Measurements from ENCODE around the gene CCL27. TPM values are rescaled to one million over a fixed set of nuclear protein-coding genes. Genes with fewer than 3 reads are reported as not detected.

Gene CCL27
- total RNA-seq, 2 donors from 2014 or later, result 0.78 to 1.6 TPM

- no peak for ATAC-seq (replicated peaks)
- H3K9me3 Mint-ChIP-seq, result no peaks in the 10 kb centered on the region
- no peak overlapping the region for H3K27ac Mint-ChIP-seq
- no peak overlapping the region for H3K4me3 Mint-ChIP-seq
- H3K36me3 Mint-ChIP-seq (ENCODE audit: low read depth), result no peaks in the 10 kb centered on the region
- H3K27me3 Mint-ChIP-seq, result no peaks in the 10 kb centered on the region
- H3K4me1 Mint-ChIP-seq, result peaks cover 4% of the 10 kb centered on the region
Observed at GRCh38 chr9:34689116-34689470, 26.6 kb upstream of the CCL27 start.

GRCh38 chr9:34688329-34689115, 26.1 kb upstream of the CCL27 start:
- no peaks in the 10 kb centered on the region for H3K27me3 Mint-ChIP-seq
- no peak overlapping the region for H3K27ac Mint-ChIP-seq
- no peak overlapping the region for H3K4me3 Mint-ChIP-seq
- no peaks in the 10 kb centered on the region for H3K9me3 Mint-ChIP-seq
- ATAC-seq (replicated peaks), result no peak
- peaks cover 9% of the 10 kb centered on the region for H3K4me1 Mint-ChIP-seq
- no peaks in the 10 kb centered on the region for H3K36me3 Mint-ChIP-seq (ENCODE audit: low read depth)

- Mint-ChIP-seq H3K27ac (no peak overlapping the region), H3K4me3 (no peak overlapping the region), H3K4me1 (peaks cover 9% of the 10 kb centered on the region), H3K9me3 (no peaks in the 10 kb centered on the region), H3K36me3 (ENCODE audit: low read depth) (no peaks in the 10 kb centered on the region), H3K27me3 (no peaks in the 10 kb centered on the region)
- no peak for ATAC-seq (replicated peaks)
Observed at GRCh38 chr9:34687276-34688030, 25.0 kb upstream of the CCL27 start.

- Mint-ChIP-seq H3K27ac (no peak overlapping the region), H3K9me3 (no peaks in the 10 kb centered on the region), H3K27me3 (no peaks in the 10 kb centered on the region), H3K36me3 (ENCODE audit: low read depth) (no peaks in the 10 kb centered on the region), H3K4me3 (no peak overlapping the region), H3K4me1 (peaks cover 9% of the 10 kb centered on the region)
- no peak for ATAC-seq (replicated peaks)
Observed at GRCh38 chr9:34686732-34687131, 24.3 kb upstream of the CCL27 start.

GRCh38 chr9:34686231-34686630, 23.8 kb upstream of the CCL27 start:
- H3K9me3 Mint-ChIP-seq, result no peaks in the 10 kb centered on the region
- H3K36me3 Mint-ChIP-seq (ENCODE audit: low read depth), result no peaks in the 10 kb centered on the region
- H3K27me3 Mint-ChIP-seq, result no peaks in the 10 kb centered on the region
- H3K27ac Mint-ChIP-seq, result no peak overlapping the region
- ATAC-seq (replicated peaks), result no peak
- H3K4me1 Mint-ChIP-seq, result peaks cover 9% of the 10 kb centered on the region
- H3K4me3 Mint-ChIP-seq, result no peak overlapping the region

GRCh38 chr9:34685591-34685990, 23.1 kb upstream of the CCL27 start:
- Mint-ChIP-seq H3K9me3 (no peaks in the 10 kb centered on the region), H3K4me3 (no peak overlapping the region)
- no peak for ATAC-seq (replicated peaks)

GRCh38 chr9:34684816-34685215, 22.4 kb upstream of the CCL27 start:
- Mint-ChIP-seq H3K4me1 (peaks cover 9% of the 10 kb centered on the region), H3K9me3 (no peaks in the 10 kb centered on the region), H3K27ac (peak overlapping the region; percentile 34), H3K36me3 (ENCODE audit: low read depth) (no peaks in the 10 kb centered on the region), H3K4me3 (no peak overlapping the region), H3K27me3 (no peaks in the 10 kb centered on the region)
- no peak for ATAC-seq (replicated peaks)

More at GRCh38 chr9:34685591-34685990, 23.1 kb upstream of the CCL27 start:
- no peaks in the 10 kb centered on the region for H3K27me3 Mint-ChIP-seq
- H3K36me3 Mint-ChIP-seq (ENCODE audit: low read depth), result no peaks in the 10 kb centered on the region
- H3K4me1 Mint-ChIP-seq, result peaks cover 9% of the 10 kb centered on the region
- H3K27ac Mint-ChIP-seq, result peak overlapping the region; percentile 34

GRCh38 chr9:34684145-34684544, 21.7 kb upstream of the CCL27 start:
- Mint-ChIP-seq H3K4me3 (no peak overlapping the region), H3K4me1 (peaks cover 9% of the 10 kb centered on the region), H3K27ac (peak overlapping the region; percentile 34), H3K9me3 (no peaks in the 10 kb centered on the region), H3K27me3 (no peaks in the 10 kb centered on the region), H3K36me3 (ENCODE audit: low read depth) (no peaks in the 10 kb centered on the region)
- ATAC-seq (replicated peaks), result peak; percentile 99

- ATAC-seq (replicated peaks), result no peak
- H3K4me1 Mint-ChIP-seq, result peaks cover 5% of the 10 kb centered on the region
Observed at GRCh38 chr9:34675869-34676268, 13.4 kb upstream of the CCL27 start.

GRCh38 chr9:34675048-34675714, 12.7 kb upstream of the CCL27 start:
- peak; percentile 57 for ATAC-seq (replicated peaks)
- Mint-ChIP-seq H3K27ac (no peak overlapping the region), H3K27me3 (no peaks in the 10 kb centered on the region), H3K4me3 (no peak overlapping the region), H3K9me3 (no peaks in the 10 kb centered on the region), H3K36me3 (ENCODE audit: low read depth) (no peaks in the 10 kb centered on the region), H3K4me1 (peaks cover 5% of the 10 kb centered on the region)

More at GRCh38 chr9:34675869-34676268, 13.4 kb upstream of the CCL27 start:
- no peak overlapping the region for H3K27ac Mint-ChIP-seq
- no peaks in the 10 kb centered on the region for H3K27me3 Mint-ChIP-seq
- H3K4me3 Mint-ChIP-seq, result no peak overlapping the region
- no peaks in the 10 kb centered on the region for H3K9me3 Mint-ChIP-seq
- H3K36me3 Mint-ChIP-seq (ENCODE audit: low read depth), result no peaks in the 10 kb centered on the region

- Mint-ChIP-seq H3K27me3 (no peaks in the 10 kb centered on the region), H3K36me3 (ENCODE audit: low read depth) (no peaks in the 10 kb centered on the region), H3K4me3 (no peak overlapping the region), H3K9me3 (peaks cover 4% of the 10 kb centered on the region), H3K27ac (no peak overlapping the region), H3K4me1 (peaks cover 5% of the 10 kb centered on the region)
- ATAC-seq (replicated peaks), result no peak
Observed at GRCh38 chr9:34674440-34674839, 12.0 kb upstream of the CCL27 start.

- Mint-ChIP-seq H3K4me1 (peaks cover 5% of the 10 kb centered on the region), H3K4me3 (no peak overlapping the region), H3K27me3 (no peaks in the 10 kb centered on the region), H3K36me3 (ENCODE audit: low read depth) (peaks cover 5% of the 10 kb centered on the region), H3K27ac (no peak overlapping the region), H3K9me3 (peaks cover 11% of the 10 kb centered on the region)
- no peak for ATAC-seq (replicated peaks)
Observed at GRCh38 chr9:34671307-34671706, 8.8 kb upstream of the CCL27 start.

- H3K27me3 Mint-ChIP-seq, result no peaks in the 10 kb centered on the region
- peaks cover 11% of the 10 kb centered on the region for H3K9me3 Mint-ChIP-seq
- H3K27ac Mint-ChIP-seq, result no peak overlapping the region
- H3K4me1 Mint-ChIP-seq, result peaks cover 5% of the 10 kb centered on the region
- peaks cover 5% of the 10 kb centered on the region for H3K36me3 Mint-ChIP-seq (ENCODE audit: low read depth)
- no peak overlapping the region for H3K4me3 Mint-ChIP-seq
- no peak for ATAC-seq (replicated peaks)
Observed at GRCh38 chr9:34669809-34670562, 7.5 kb upstream of the CCL27 start.

Data from activated T-helper 17 cell treated with anti-CD3 and anti-CD28 coated beads, Interleukin-2, amount 50 U/mL, for 72 hours (primary cell).